Parathyroid adenoma (tissue), 2 donors: Measurements from ENCODE around the gene MAP3K20.

ENCODE experiments used
- H2AFZ ChIP-seq: fragments of 300-600 bp; sonication (generic); one replicate; pipeline ENCODE4 v1.7.0; 2017; ENCODE audit warnings: antibody characterized with exemption, mild to moderate bottlenecking
- H3K27ac ChIP-seq: fragments of 300-600 bp; sonication (generic); one replicate; pipeline ENCODE4 v1.7.0; 2017
- H3K27me3 ChIP-seq: fragments of 300-600 bp; sonication (generic); one replicate; pipeline ENCODE4 v1.7.0; 2017; ENCODE audit warnings: low read length; ENCODE audit not compliant: control insufficient read depth, insufficient read depth
- H3K36me3 ChIP-seq: fragments of 300-600 bp; sonication (generic); one replicate; pipeline ENCODE4 v1.7.0; 2017; ENCODE audit warnings: low read length; ENCODE audit not compliant: control insufficient read depth, insufficient read depth
- H3K4me1 ChIP-seq: fragments of 300-600 bp; sonication (generic); one replicate; pipeline ENCODE4 v1.7.0; 2017; ENCODE audit warnings: control low read depth
- H3K4me2 ChIP-seq: fragments of 300-600 bp; sonication (generic); one replicate; pipeline ENCODE4 v1.7.0; 2017; ENCODE audit warnings: low read length
- H3K4me3 ChIP-seq: fragments of 300-600 bp; sonication (generic); one replicate; pipeline ENCODE4 v1.7.0; 2017; ENCODE audit warnings: low read depth, low read length
- H3K79me2 ChIP-seq: fragments of 300-600 bp; sonication (generic); one replicate; pipeline ENCODE4 v1.7.0; 2017; ENCODE audit warnings: control low read depth
- H3K9ac ChIP-seq: fragments of 300-600 bp; sonication (generic); one replicate; pipeline ENCODE4 v1.7.0; 2017; ENCODE audit warnings: mild to moderate bottlenecking
- H3K9me3 ChIP-seq: fragments of 300-600 bp; sonication (generic); one replicate; pipeline ENCODE4 v1.7.0; 2017; ENCODE audit warnings: low read length; ENCODE audit not compliant: control insufficient read depth
- TF ChIP-seq, protein P1 (sequence below): fragments of 300-600 bp; sonication (generic); IDR thresholded peaks from one replicate; pipeline ENCODE4 v1.7.0; 2017; ENCODE audit warnings: antibody characterized with exemption, mild to moderate bottlenecking
- donor health status: primary hyperparathyroidism.

The MAP3K20 gene

GRCh38 chr2:173118395-173118794 is 42.7 kb downstream of the MAP3K20 start:
- Histone ChIP-seq H3K4me3 (no peak overlapping the region), H3K27me3 (no peaks in the 10 kb centered on the region), H3K4me2 (no peak overlapping the region), H3K79me2 (peaks cover 34% of the 10 kb centered on the region), H2AFZ (no peak overlapping the region), H3K27ac (no peak overlapping the region), H3K9ac (no peak overlapping the region), H3K36me3 (no peaks in the 10 kb centered on the region), H3K9me3 (no peaks in the 10 kb centered on the region), H3K4me1 (no peaks in the 10 kb centered on the region)
- TF ChIP-seq, protein P1, sequence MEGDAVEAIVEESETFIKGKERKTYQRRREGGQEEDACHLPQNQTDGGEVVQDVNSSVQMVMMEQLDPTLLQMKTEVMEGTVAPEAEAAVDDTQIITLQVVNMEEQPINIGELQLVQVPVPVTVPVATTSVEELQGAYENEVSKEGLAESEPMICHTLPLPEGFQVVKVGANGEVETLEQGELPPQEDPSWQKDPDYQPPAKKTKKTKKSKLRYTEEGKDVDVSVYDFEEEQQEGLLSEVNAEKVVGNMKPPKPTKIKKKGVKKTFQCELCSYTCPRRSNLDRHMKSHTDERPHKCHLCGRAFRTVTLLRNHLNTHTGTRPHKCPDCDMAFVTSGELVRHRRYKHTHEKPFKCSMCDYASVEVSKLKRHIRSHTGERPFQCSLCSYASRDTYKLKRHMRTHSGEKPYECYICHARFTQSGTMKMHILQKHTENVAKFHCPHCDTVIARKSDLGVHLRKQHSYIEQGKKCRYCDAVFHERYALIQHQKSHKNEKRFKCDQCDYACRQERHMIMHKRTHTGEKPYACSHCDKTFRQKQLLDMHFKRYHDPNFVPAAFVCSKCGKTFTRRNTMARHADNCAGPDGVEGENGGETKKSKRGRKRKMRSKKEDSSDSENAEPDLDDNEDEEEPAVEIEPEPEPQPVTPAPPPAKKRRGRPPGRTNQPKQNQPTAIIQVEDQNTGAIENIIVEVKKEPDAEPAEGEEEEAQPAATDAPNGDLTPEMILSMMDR = no peak

GRCh38 chr2:173119069-173119807 is 43.6 kb downstream of the MAP3K20 start:
- H3K36me3 ChIP-seq = no peaks in the 10 kb centered on the region

GRCh38 chr2:173119944-173120343 is 44.3 kb downstream of the MAP3K20 start:
- Histone ChIP-seq H3K4me3 (no peak overlapping the region), H3K9me3 (no peaks in the 10 kb centered on the region), H3K4me2 (no peak overlapping the region), H3K79me2 (peaks cover 18% of the 10 kb centered on the region), H3K27me3 (no peaks in the 10 kb centered on the region), H3K9ac (no peak overlapping the region), H3K36me3 (no peaks in the 10 kb centered on the region), H3K27ac (no peak overlapping the region), H3K4me1 (no peaks in the 10 kb centered on the region), H2AFZ (no peak overlapping the region)
- TF ChIP-seq, protein P1 = no peak

More at GRCh38 chr2:173119069-173119807, 43.6 kb downstream of the MAP3K20 start:
- H3K4me1 ChIP-seq = no peaks in the 10 kb centered on the region
- peaks cover 25% of the 10 kb centered on the region for H3K79me2 ChIP-seq
- H3K4me2 ChIP-seq = no peak overlapping the region
- TF ChIP-seq, protein P1 = no peak
- H3K9me3 ChIP-seq = no peaks in the 10 kb centered on the region
- H2AFZ ChIP-seq = no peak overlapping the region
- no peak overlapping the region for H3K27ac ChIP-seq
- no peaks in the 10 kb centered on the region for H3K27me3 ChIP-seq
- no peak overlapping the region for H3K9ac ChIP-seq
- no peak overlapping the region for H3K4me3 ChIP-seq

DNA sequence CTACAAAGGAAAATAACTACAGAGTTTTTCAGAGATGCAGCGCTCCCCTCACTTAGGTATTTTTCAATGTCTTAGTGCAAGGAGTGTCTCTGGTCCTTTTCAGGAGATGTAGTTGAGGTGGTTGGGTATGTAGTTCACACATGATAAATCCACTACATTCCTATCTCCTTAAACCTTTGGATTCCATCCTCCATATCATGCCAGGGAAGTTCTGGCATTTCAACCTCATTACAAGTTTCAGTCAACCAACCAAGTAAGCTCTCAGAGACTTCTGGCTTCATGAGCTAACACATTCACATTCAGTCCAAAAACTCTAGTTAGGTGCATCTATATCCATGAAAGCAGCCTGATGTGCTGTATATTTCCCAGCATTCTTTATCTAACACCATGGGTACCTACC is 47.3 kb downstream of the MAP3K20 start:
- Histone ChIP-seq H3K27me3 (no peaks in the 10 kb centered on the region), H3K4me1 (no peaks in the 10 kb centered on the region), H2AFZ (no peak overlapping the region), H3K79me2 (peaks cover 5% of the 10 kb centered on the region), H3K9ac (no peak overlapping the region), H3K36me3 (no peaks in the 10 kb centered on the region), H3K27ac (no peak overlapping the region), H3K4me2 (no peak overlapping the region), H3K9me3 (no peaks in the 10 kb centered on the region), H3K4me3 (no peak overlapping the region)
- TF ChIP-seq, protein P1 = no peak

- Histone ChIP-seq H3K36me3 (no peaks in the 10 kb centered on the region), H3K27me3 (no peaks in the 10 kb centered on the region), H3K9me3 (no peaks in the 10 kb centered on the region), H3K4me3 (no peak overlapping the region), H3K9ac (no peak overlapping the region), H3K4me1 (no peaks in the 10 kb centered on the region), H3K27ac (no peak overlapping the region), H3K4me2 (no peak overlapping the region), H2AFZ (no peak overlapping the region), H3K79me2 (peaks cover 5% of the 10 kb centered on the region)
- TF ChIP-seq, protein P1 = no peak
Measured at GRCh38 chr2:173124441-173124840, 48.8 kb downstream of the MAP3K20 start.
